Loucy (cell line): Measurements from ENCODE around the gene CALHM3.

Experiments
- EZH2phosphoT487 ChIP-seq: fragments of 200-600 bp; IDR thresholded peaks from 2 replicates; pipeline ENCODE4 v1.6.1; 2018; ENCODE audit warnings: antibody characterized with exemption, mild to moderate bottlenecking, moderate library complexity, borderline replicate concordance
- TF ChIP-seq, protein P1 (sequence below): fragments of 200-600 bp; sonication (generic); conservative IDR thresholded peaks from 2 replicates; pipeline ENCODE4 v1.5.1; 2014; ENCODE audit warnings: mild to moderate bottlenecking, antibody characterized with exemption, low read length

DNA sequence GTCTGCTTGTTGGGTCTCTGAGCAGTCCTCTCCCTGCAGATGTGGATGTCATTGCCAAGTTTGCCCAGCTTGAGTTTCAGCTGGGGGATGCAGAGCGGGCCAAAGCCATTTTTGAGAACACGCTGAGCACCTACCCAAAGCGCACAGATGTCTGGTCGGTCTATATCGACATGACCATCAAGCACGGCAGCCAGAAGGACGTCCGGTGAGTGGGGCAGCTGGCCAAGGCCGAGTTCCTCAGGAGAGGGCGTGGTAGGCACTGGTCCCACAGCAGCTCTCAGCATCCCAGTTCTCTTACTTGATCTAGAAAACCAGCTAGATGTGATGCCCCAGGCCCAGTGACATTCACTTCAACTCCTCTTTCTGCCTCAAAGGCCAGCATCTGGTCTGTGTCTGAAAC, 34.6 kb downstream of the CALHM3 start:
- TF ChIP-seq, protein P1, sequence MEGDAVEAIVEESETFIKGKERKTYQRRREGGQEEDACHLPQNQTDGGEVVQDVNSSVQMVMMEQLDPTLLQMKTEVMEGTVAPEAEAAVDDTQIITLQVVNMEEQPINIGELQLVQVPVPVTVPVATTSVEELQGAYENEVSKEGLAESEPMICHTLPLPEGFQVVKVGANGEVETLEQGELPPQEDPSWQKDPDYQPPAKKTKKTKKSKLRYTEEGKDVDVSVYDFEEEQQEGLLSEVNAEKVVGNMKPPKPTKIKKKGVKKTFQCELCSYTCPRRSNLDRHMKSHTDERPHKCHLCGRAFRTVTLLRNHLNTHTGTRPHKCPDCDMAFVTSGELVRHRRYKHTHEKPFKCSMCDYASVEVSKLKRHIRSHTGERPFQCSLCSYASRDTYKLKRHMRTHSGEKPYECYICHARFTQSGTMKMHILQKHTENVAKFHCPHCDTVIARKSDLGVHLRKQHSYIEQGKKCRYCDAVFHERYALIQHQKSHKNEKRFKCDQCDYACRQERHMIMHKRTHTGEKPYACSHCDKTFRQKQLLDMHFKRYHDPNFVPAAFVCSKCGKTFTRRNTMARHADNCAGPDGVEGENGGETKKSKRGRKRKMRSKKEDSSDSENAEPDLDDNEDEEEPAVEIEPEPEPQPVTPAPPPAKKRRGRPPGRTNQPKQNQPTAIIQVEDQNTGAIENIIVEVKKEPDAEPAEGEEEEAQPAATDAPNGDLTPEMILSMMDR, result no peak
- TF ChIP-seq EZH2phosphoT487, result no peak
